Measurements from ENCODE around the gene ADARB1.

- TF ChIP-seq CTCF (IDR thresholded peaks at IDR 0.05; ENCODE audit: poor library complexity): no peak
- no peak for TF ChIP-seq EZH2 (IDR thresholded peaks at IDR 0.05; ENCODE audit: borderline replicate concordance)
Measured at GRCh38 chr21:45208627-45208951, 134.2 kb downstream of the ADARB1 start.
